Endothelial cell of umbilical vein (primary cell): ENCODE data around the gene SLC6A7. TPM values are rescaled to one million over a fixed set of nuclear protein-coding genes. Genes with fewer than 3 reads are reported as not detected.

Experiments used
- BruUV-seq: library from RNA; stranded (reverse); fragments of 400-500 nt; replicated peaks from 2 replicates; lab custom pipeline; 2021; lab: Mats Ljungman, UMichigan
- CTCF ChIA-PET: fragments of 300-600, 350-600 bp; sonication (Branson Sonifier 250); formaldehyde crosslinking; loops from one replicate; lab custom pipeline; 2021; ENCODE audit warnings: antibody characterized with exemption, inconsistent platforms; lab: Charles Lee
- POLR2A ChIA-PET: fragments of 300-600, 350-600 bp; sonication (Branson Sonifier 250); formaldehyde crosslinking; loops from one replicate; lab custom pipeline; 2021; ENCODE audit warnings: antibody characterized with exemption, inconsistent platforms; lab: Charles Lee
- DNase-seq: peaks from one replicate; pipeline ENCODE4 v3.0.0-alpha.2; 2011; ENCODE audit warnings: low read depth, low spot score
- FAIRE-seq: peaks from 2 replicates; lab custom pipeline; 2011; peaks lifted over from hg19 to GRCh38; lab: Jason Lieb, UNC
- H2AFZ ChIP-seq: 2 replicates; pipeline ENCODE4 v1.6.0; 2012; ENCODE audit warnings: low read depth, low read length, control low read depth, inconsistent platforms
- H3K27ac ChIP-seq: 2 replicates; pipeline ENCODE4 v1.5.1; 2011; ENCODE audit warnings: low read depth, mild to moderate bottlenecking, control low read depth, low read length, moderate library complexity; ENCODE audit not compliant: insufficient read depth
- H3K27me3 ChIP-seq, 2 experiments: 2 replicates each; pipeline versions ENCODE4 v1.6.0 to v1.6.1; 2011; ENCODE audit warnings: low read length in 2 of 2, mixed read lengths in 1 of 2; ENCODE audit not compliant: control insufficient read depth in 2 of 2, insufficient read depth in 2 of 2
- H3K36me3 ChIP-seq, 2 experiments: 2 replicates in 1 of 2; 3 replicates in 1 of 2; pipeline ENCODE4 v1.5.1; 2011; ENCODE audit warnings: low read length in 2 of 2, mild to moderate bottlenecking in 1 of 2, moderate library complexity in 1 of 2; ENCODE audit not compliant: control insufficient read depth in 2 of 2, insufficient read depth in 2 of 2; ENCODE audit errors: extremely low read depth in 1 of 2
- H3K4me1 ChIP-seq: 3 replicates; pipeline ENCODE4 v1.5.1; 2011; ENCODE audit warnings: mild to moderate bottlenecking, low read length; ENCODE audit not compliant: control insufficient read depth, insufficient read depth; ENCODE audit errors: extremely low read depth
- H3K4me2 ChIP-seq: 2 replicates; pipeline ENCODE4 v1.6.1; 2011; ENCODE audit warnings: low read length, control low read depth, mixed read lengths; ENCODE audit not compliant: insufficient read depth
- H3K4me3 ChIP-seq, 3 experiments: fragments of 200-600 bp in 1 of 3; sonication (generic), shearing (Covaris generic) in 1 of 3; replicated peaks in 1 of 3; 2 replicates each; pipeline ENCODE4 v1.5.1; 2011 to 2016; ENCODE audit warnings: control low read depth in 3 of 3, low read length in 3 of 3, mild to moderate bottlenecking in 2 of 3, inconsistent platforms in 1 of 3, low read depth in 1 of 3, moderate library complexity in 1 of 3; ENCODE audit not compliant: insufficient read depth in 1 of 3
- H3K79me2 ChIP-seq: 2 replicates; pipeline ENCODE4 v1.6.0; 2012; ENCODE audit warnings: low read length, inconsistent platforms; ENCODE audit not compliant: control insufficient read depth, insufficient read depth
- H3K9ac ChIP-seq: replicated peaks from 2 replicates; pipeline ENCODE3; 2011; ENCODE audit warnings: low read length, control low read depth; ENCODE audit not compliant: insufficient read depth; ENCODE audit errors: extremely low read depth
- H3K9me1 ChIP-seq: replicated peaks from 3 replicates; pipeline ENCODE4 v1.6.0; 2011; ENCODE audit warnings: mild to moderate bottlenecking, low read length; ENCODE audit not compliant: control insufficient read depth, insufficient read depth; ENCODE audit errors: extremely low read depth
- H3K9me3 ChIP-seq: replicated peaks from 2 replicates; pipeline ENCODE4 v1.5.1; 2012; ENCODE audit warnings: low read length, inconsistent platforms; ENCODE audit not compliant: control insufficient read depth, insufficient read depth
- H4K20me1 ChIP-seq: replicated peaks from 2 replicates; pipeline ENCODE3; 2011; ENCODE audit warnings: mild to moderate bottlenecking, low read length; ENCODE audit not compliant: control insufficient read depth, insufficient read depth; ENCODE audit errors: extremely low read depth
- EZH2 ChIP-seq: IDR thresholded peaks from 2 replicates; pipeline ENCODE4 v1.6.1; 2012; ENCODE audit warnings: borderline replicate concordance, low read depth, mild to moderate bottlenecking, moderate library complexity, low read length, inconsistent platforms; ENCODE audit not compliant: severe bottlenecking
- FOS ChIP-seq: IDR thresholded peaks from 2 replicates; pipeline ENCODE4 v1.6.1; 2011; ENCODE audit warnings: mild to moderate bottlenecking, low read length, moderate library complexity, borderline replicate concordance; ENCODE audit not compliant: insufficient read depth
- GATA2 ChIP-seq: IDR thresholded peaks from 2 replicates; pipeline ENCODE4 v1.7.0; 2011; ENCODE audit warnings: low read depth, mild to moderate bottlenecking, moderate library complexity, mixed read lengths, low read length; ENCODE audit not compliant: insufficient read length, insufficient read depth
- JUN ChIP-seq: IDR thresholded peaks from 2 replicates; pipeline ENCODE4 v1.6.1; 2011; ENCODE audit warnings: borderline replicate concordance, low read depth; ENCODE audit not compliant: insufficient read length, insufficient read depth
- MYC ChIP-seq: IDR thresholded peaks from one replicate; pipeline ENCODE4 v1.6.1; 2011; ENCODE audit warnings: mild to moderate bottlenecking, low read depth, low read length
- POLR2A ChIP-seq: IDR thresholded peaks from 2 replicates; pipeline ENCODE4 v1.6.1; 2012; ENCODE audit warnings: low read depth, mild to moderate bottlenecking, control low read depth, low read length
- POLR2AphosphoS5 ChIP-seq: IDR thresholded peaks from 2 replicates; pipeline ENCODE4 v1.6.1; 2012; ENCODE audit warnings: low read depth, mild to moderate bottlenecking, control low read depth, low read length, moderate library complexity; ENCODE audit not compliant: insufficient read depth
- dilution Hi-C: fragments of 300-500 bp; cut with MboI; formaldehyde crosslinking; loops from one replicate; pipeline ENCODE4 v1.15.0; 2019; ENCODE audit warnings: low sequenced_read_pairs; ENCODE audit not compliant: extremely low pct_ligation_motif_present
- intact Hi-C: fragments of 100-400 bp; cut with micrococcal nuclease; formaldehyde crosslinking; loops from one replicate; pipeline ENCODE4 v1.10.0; 2022
- polyA plus RNA-seq, 4 experiments: library from polyadenylated mRNA; depleted of rRNA in 3 of 4; stranded (reverse) in 3 of 4; unstranded in 1 of 4; fragments of >200 nt; gene quantifications; 2 replicates each; pipeline versions ENCODE4 v1.2.1 to v1.2.3, GENCODE V29; 2011 to 2012; ENCODE audit warnings: missing spikeins in 1 of 4
- total RNA-seq: library from RNA; stranded (reverse); gene quantifications from 2 replicates; pipeline ENCODE4 v1.2.3, GENCODE V29; 2021
- TF ChIP-seq, protein P1 (sequence below), 2 donors: IDR thresholded peaks; 1 replicate in 1 of 2; 2 replicates in 1 of 2; pipeline ENCODE4 v1.5.1; 2011; ENCODE audit warnings: low read length in 2 of 2, mild to moderate bottlenecking in 2 of 2, moderate library complexity in 2 of 2, control low read depth in 1 of 2, inconsistent platforms in 1 of 2, low read depth in 1 of 2; ENCODE audit not compliant: insufficient read depth in 1 of 2; ENCODE audit errors: extremely low read depth in 1 of 2
- TF ChIP-seq, protein P2 (sequence below): IDR thresholded peaks from 2 replicates; pipeline ENCODE4 v1.6.1; 2011; ENCODE audit not compliant: insufficient read depth, insufficient read length

The SLC6A7 gene
- total and polyA plus RNA-seq, 2 donors (not counting 3 experiments of a cell fraction or from before 2014, with no cell fraction given), result not detected

DNA sequence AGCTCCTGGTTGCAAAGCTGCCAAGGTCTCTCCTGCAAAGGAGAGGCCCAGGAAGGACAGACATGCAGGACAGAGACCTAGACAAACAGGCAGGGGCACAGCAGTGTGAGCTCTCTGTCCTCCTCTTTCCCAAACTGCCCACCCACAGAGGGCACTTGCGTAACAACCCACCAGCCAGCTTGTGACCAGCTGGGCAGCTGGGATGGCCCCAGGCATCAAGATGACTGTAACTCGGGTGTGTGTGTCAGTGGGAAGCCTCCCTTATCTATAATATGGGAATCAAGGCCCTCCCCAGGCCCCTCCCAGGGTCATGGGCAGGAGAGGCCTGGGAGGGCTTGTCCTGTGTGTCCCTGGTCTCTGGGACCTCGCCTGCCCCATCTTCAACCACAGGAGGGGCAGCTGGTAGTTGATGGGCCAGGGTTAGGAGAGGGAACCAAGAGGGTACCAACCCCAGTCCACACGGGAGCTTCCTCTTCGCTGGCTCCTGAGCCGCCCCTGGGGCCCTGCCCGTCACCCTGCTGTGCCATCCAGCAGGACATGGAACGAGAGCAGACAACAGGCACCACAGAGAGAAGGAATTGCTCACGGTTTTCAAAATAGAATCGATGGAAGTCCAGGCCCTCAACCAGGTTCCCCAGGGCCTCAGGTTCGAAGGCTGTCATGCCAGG is 37.9 kb downstream of the SLC6A7 start:
- no TSS peak for BruUV-seq
- no peaks in the 10 kb centered on the region for H3K27me3 ChIP-seq
- ChIA-PET POLR2A (no interaction called here), CTCF (interaction anchor here (0.7 to 1.9 kb wide), 4 partner anchors 7 to 208 kb away, joined by 3 to 4 read pairs (median 4); no protein-coding TSS in a partner anchor)
- no peaks in the 10 kb centered on the region for H3K4me1 ChIP-seq
- H3K4me3 ChIP-seq, result no peak overlapping the region
- no peaks in the 10 kb centered on the region for H4K20me1 ChIP-seq
- H3K4me2 ChIP-seq, result no peak overlapping the region
- FAIRE-seq (no peak), DNase-seq (no peak)
- dilution Hi-C loops (no loop called here), intact Hi-C loops (no loop called here)
- TF ChIP-seq GATA2 (no peak), JUN (no peak), EZH2 (no peak), MYC (no peak), FOS (no peak), POLR2AphosphoS5 (no peak), POLR2A (no peak)
- TF ChIP-seq, protein P1, sequence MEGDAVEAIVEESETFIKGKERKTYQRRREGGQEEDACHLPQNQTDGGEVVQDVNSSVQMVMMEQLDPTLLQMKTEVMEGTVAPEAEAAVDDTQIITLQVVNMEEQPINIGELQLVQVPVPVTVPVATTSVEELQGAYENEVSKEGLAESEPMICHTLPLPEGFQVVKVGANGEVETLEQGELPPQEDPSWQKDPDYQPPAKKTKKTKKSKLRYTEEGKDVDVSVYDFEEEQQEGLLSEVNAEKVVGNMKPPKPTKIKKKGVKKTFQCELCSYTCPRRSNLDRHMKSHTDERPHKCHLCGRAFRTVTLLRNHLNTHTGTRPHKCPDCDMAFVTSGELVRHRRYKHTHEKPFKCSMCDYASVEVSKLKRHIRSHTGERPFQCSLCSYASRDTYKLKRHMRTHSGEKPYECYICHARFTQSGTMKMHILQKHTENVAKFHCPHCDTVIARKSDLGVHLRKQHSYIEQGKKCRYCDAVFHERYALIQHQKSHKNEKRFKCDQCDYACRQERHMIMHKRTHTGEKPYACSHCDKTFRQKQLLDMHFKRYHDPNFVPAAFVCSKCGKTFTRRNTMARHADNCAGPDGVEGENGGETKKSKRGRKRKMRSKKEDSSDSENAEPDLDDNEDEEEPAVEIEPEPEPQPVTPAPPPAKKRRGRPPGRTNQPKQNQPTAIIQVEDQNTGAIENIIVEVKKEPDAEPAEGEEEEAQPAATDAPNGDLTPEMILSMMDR (IDR thresholded peaks at IDR 0.05; ENCODE audit: extremely low read depth in 1 of 2, insufficient read depth in 1 of 2, low read depth in 1 of 2, low read length in 2 of 2), result no peak
- TF ChIP-seq, protein P2, sequence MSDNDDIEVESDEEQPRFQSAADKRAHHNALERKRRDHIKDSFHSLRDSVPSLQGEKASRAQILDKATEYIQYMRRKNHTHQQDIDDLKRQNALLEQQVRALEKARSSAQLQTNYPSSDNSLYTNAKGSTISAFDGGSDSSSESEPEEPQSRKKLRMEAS, result no peak
- no peak overlapping the region for H2AFZ ChIP-seq
- no peaks in the 10 kb centered on the region for H3K36me3 ChIP-seq
- no peaks in the 10 kb centered on the region for H3K9me3 ChIP-seq
- no peak overlapping the region for H3K9ac ChIP-seq
- H3K79me2 ChIP-seq, result no peaks in the 10 kb centered on the region
- no peak overlapping the region for H3K27ac ChIP-seq
- no peaks in the 10 kb centered on the region for H3K9me1 ChIP-seq
